Measurements from ENCODE around the gene CEACAM4.

- TF ChIP-seq CTCF (IDR thresholded peaks at IDR 0.05; ENCODE audit: poor library complexity) (no peak), EZH2 (IDR thresholded peaks at IDR 0.05; ENCODE audit: borderline replicate concordance) (no peak)
These were observed 19.8 kb upstream of the CEACAM4 start for GRCh38 chr19:41646589-41647204.

All from hepatocyte (in vitro differentiated cells).